Testis (tissue), 2 donors: ENCODE data around the gene VSIG2.

ENCODE experiments used
- CTCF ChIP-seq, 3 experiments: fragments of 450-650 bp in 2 of 3; fragments of 200-600 bp in 1 of 3; sonication (generic) in 1 of 3; IDR thresholded peaks; one replicate each; pipeline ENCODE4 v1.5.1; 2016 to 2019; ENCODE audit warnings: antibody characterized with exemption in 3 of 3, mild to moderate bottlenecking in 2 of 3, moderate library complexity in 1 of 3
- POLR2A ChIP-seq: fragments of 450-650 bp; IDR thresholded peaks from one replicate; pipeline ENCODE4 v1.6.1; 2017; ENCODE audit warnings: antibody characterized with exemption, mild to moderate bottlenecking, moderate library complexity

DNA sequence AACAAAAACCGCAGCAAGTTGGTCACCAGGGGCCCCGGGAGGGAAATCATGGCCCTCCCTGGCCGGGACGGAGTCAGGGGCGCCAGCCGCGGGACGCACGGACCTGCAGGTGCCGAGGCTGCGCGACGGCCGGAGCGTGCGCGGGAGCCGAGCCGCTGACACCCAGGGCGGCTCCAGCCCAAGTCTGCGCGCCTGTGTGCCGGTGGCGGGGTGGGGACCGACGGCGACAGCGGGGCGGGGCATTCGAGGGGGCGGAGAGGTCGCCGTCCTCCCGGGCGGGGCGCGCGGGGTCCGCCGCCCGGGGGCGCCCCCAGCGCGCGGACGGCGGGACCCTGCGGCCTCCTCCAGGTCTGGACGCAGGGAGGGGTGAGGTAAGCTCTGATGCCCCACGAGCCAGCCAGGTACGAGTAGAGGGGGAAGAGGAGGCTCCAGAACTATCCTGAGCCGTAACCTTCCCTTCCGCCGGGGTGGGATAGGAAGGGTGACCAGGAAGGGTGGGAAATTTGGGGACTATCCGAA lies 10.1 kb upstream of the VSIG2 start, which contains the start of gene ESAM:
- TF ChIP-seq POLR2A, result no peak
- TF ChIP-seq CTCF (IDR thresholded peaks at IDR 0.05), result no peak
